ENCODE results near the gene TRAF2.
A peak's percentile ranks its signal among the peaks of the same experiment; 100 is the strongest.

TRAF2 gene

GRCh38 chr9:136939431-136939995 is 53.2 kb downstream of the TRAF2 start:
- Mint-ChIP-seq H3K4me1 (ENCODE audit: low read depth in 2 of 2) (peaks cover 6 to 8% of the 10 kb centered on the region in 2 donors), H3K9me3 (no peaks in the 10 kb centered on the region), H3K27me3 (no peaks in the 10 kb centered on the region), H3K36me3 (ENCODE audit: insufficient read depth) (peaks cover 43% of the 10 kb centered on the region), H3K27ac (no peak overlapping the region), H3K4me3 (no peak overlapping the region)
- no peak for ATAC-seq (replicated peaks)
- DNase-seq, result no peak

GRCh38 chr9:136939996-136940525 is 53.7 kb downstream of the TRAF2 start:
- DNase-seq (no peak), ATAC-seq (replicated peaks) (no peak)
- Mint-ChIP-seq H3K9me3 (no peaks in the 10 kb centered on the region), H3K4me3 (no peak overlapping the region), H3K27me3 (no peaks in the 10 kb centered on the region), H3K27ac (no peak overlapping the region), H3K36me3 (ENCODE audit: insufficient read depth) (peaks cover 48% of the 10 kb centered on the region), H3K4me1 (ENCODE audit: low read depth in 2 of 2) (peaks cover 9 to 12% of the 10 kb centered on the region in 2 donors)

- Mint-ChIP-seq H3K4me3 (no peak overlapping the region), H3K27ac (no peak overlapping the region), H3K4me1 (ENCODE audit: low read depth in 2 of 2) (peaks cover 9 to 12% of the 10 kb centered on the region in 2 donors), H3K9me3 (no peaks in the 10 kb centered on the region), H3K27me3 (no peaks in the 10 kb centered on the region), H3K36me3 (ENCODE audit: insufficient read depth) (peaks cover 49% of the 10 kb centered on the region)
- ATAC-seq (replicated peaks) (no peak), DNase-seq (no peak)
These were observed 54.4 kb downstream of the TRAF2 start for GRCh38 chr9:136940526-136941230.

GRCh38 chr9:136941231-136942111 is 55.2 kb downstream of the TRAF2 start:
- Mint-ChIP-seq H3K9me3 (no peaks in the 10 kb centered on the region), H3K4me3 (peak overlapping the region; percentile 8 to 22), H3K27me3 (no peaks in the 10 kb centered on the region), H3K27ac (peak overlapping the region in 1 of 2 donors; percentile 29), H3K4me1 (ENCODE audit: low read depth in 2 of 2) (peaks cover 9% of the 10 kb centered on the region in 2 donors), H3K36me3 (ENCODE audit: insufficient read depth) (peaks cover 49% of the 10 kb centered on the region)
- DNase-seq, result no peak
- ATAC-seq (replicated peaks), result no peak

GRCh38 chr9:136942112-136942880 is 56.0 kb downstream of the TRAF2 start:
- peak overlapping the region in 1 of 2 donors; percentile 29 for H3K27ac Mint-ChIP-seq
- peaks cover 49% of the 10 kb centered on the region for H3K36me3 Mint-ChIP-seq (ENCODE audit: insufficient read depth)

GRCh38 chr9:136942881-136943230 is 56.5 kb downstream of the TRAF2 start:
- DNase-seq (no peak), ATAC-seq (replicated peaks) (no peak)
- Mint-ChIP-seq H3K9me3 (no peaks in the 10 kb centered on the region), H3K36me3 (ENCODE audit: insufficient read depth) (peaks cover 49% of the 10 kb centered on the region), H3K27ac (peak overlapping the region in 1 of 2 donors; percentile 26), H3K27me3 (no peaks in the 10 kb centered on the region), H3K4me1 (ENCODE audit: low read depth in 2 of 2) (peaks cover 12% of the 10 kb centered on the region in 2 donors), H3K4me3 (peak overlapping the region; percentile 10 to 78)

More at GRCh38 chr9:136942112-136942880, 56.0 kb downstream of the TRAF2 start:
- H3K4me1 Mint-ChIP-seq (ENCODE audit: low read depth in 2 of 2), result peaks cover 11 to 12% of the 10 kb centered on the region in 2 donors
- ATAC-seq (replicated peaks) (no peak), DNase-seq (no peak)
- H3K4me3 Mint-ChIP-seq, result peak overlapping the region; percentile 22 to 78
- H3K27me3 Mint-ChIP-seq, result no peaks in the 10 kb centered on the region
- H3K9me3 Mint-ChIP-seq, result no peaks in the 10 kb centered on the region

- no peaks in the 10 kb centered on the region for H3K27me3 Mint-ChIP-seq
- peaks cover 54% of the 10 kb centered on the region for H3K36me3 Mint-ChIP-seq (ENCODE audit: insufficient read depth)
- DNase-seq (peak in 1 of 3 experiments; percentile 38), ATAC-seq (replicated peaks) (peak; percentile 19)
- peak overlapping the region; percentile 78 for H3K4me3 Mint-ChIP-seq
- H3K4me1 Mint-ChIP-seq (ENCODE audit: low read depth in 2 of 2), result peaks cover 15 to 17% of the 10 kb centered on the region in 2 donors
- no peaks in the 10 kb centered on the region for H3K9me3 Mint-ChIP-seq
- peak overlapping the region in 1 of 2 donors; percentile 59 for H3K27ac Mint-ChIP-seq
These were observed 57.2 kb downstream of the TRAF2 start for GRCh38 chr9:136943291-136944211.

- no peaks in the 10 kb centered on the region for H3K9me3 Mint-ChIP-seq
- peaks cover 14 to 15% of the 10 kb centered on the region in 2 donors for H3K4me1 Mint-ChIP-seq (ENCODE audit: low read depth in 2 of 2)
- H3K27ac Mint-ChIP-seq, result peak overlapping the region in 1 of 2 donors; percentile 59
- no peaks in the 10 kb centered on the region for H3K27me3 Mint-ChIP-seq
- DNase-seq, result no peak
- ATAC-seq (replicated peaks), result peak; percentile 53
- H3K36me3 Mint-ChIP-seq (ENCODE audit: insufficient read depth), result peaks cover 51% of the 10 kb centered on the region
- peak overlapping the region; percentile 78 for H3K4me3 Mint-ChIP-seq
These were observed 57.8 kb downstream of the TRAF2 start for GRCh38 chr9:136944212-136944518.

- DNase-seq, result peak; percentile 90 to 96 (median 93)
- Mint-ChIP-seq H3K27me3 (no peaks in the 10 kb centered on the region), H3K4me1 (ENCODE audit: low read depth in 2 of 2) (peaks cover 13 to 15% of the 10 kb centered on the region in 2 donors), H3K36me3 (ENCODE audit: insufficient read depth) (peaks cover 45% of the 10 kb centered on the region), H3K4me3 (peak within 1 kb of the TSS; percentile 78 to 84), H3K9me3 (no peaks in the 10 kb centered on the region), H3K27ac (peak within 1 kb of the TSS; percentile 88 to 96)
- peak; percentile 84 for ATAC-seq (replicated peaks)
These were observed 58.4 kb downstream of the TRAF2 start, which contains the start of the genes C8G and FBXW5 for GRCh38 chr9:136944519-136945332. Gene C8G (plus strand): TSS chr9:136945243. CDS start chr9:136945321, 78 bp downstream. Gene FBXW5 (minus strand): TSS chr9:136944738. CDS start chr9:136944083, 655 bp downstream.

GRCh38 chr9:136945333-136946227 is 59.3 kb downstream of the TRAF2 start:
- DNase-seq (no peak), ATAC-seq (replicated peaks) (no peak)
- Mint-ChIP-seq H3K9me3 (no peaks in the 10 kb centered on the region), H3K36me3 (ENCODE audit: insufficient read depth) (peaks cover 40% of the 10 kb centered on the region), H3K27ac (peak overlapping the region in 1 of 2 donors; percentile 96), H3K4me1 (ENCODE audit: low read depth in 2 of 2) (peaks cover 18% of the 10 kb centered on the region in 2 donors), H3K4me3 (peak overlapping the region; percentile 75 to 84), H3K27me3 (no peaks in the 10 kb centered on the region)
